GM12891 (cell line): Measurements from ENCODE around the gene LIPC.

Experiments
- POLR2A ChIP-seq: IDR thresholded peaks from 2 replicates; pipeline ENCODE4 v1.6.1; 2011; ENCODE audit warnings: low read depth, low read length, control low read depth
- POLR2AphosphoS5 ChIP-seq: IDR thresholded peaks from 2 replicates; pipeline ENCODE4 v1.6.1; 2011; ENCODE audit warnings: low read depth, low read length, control low read depth

DNA sequence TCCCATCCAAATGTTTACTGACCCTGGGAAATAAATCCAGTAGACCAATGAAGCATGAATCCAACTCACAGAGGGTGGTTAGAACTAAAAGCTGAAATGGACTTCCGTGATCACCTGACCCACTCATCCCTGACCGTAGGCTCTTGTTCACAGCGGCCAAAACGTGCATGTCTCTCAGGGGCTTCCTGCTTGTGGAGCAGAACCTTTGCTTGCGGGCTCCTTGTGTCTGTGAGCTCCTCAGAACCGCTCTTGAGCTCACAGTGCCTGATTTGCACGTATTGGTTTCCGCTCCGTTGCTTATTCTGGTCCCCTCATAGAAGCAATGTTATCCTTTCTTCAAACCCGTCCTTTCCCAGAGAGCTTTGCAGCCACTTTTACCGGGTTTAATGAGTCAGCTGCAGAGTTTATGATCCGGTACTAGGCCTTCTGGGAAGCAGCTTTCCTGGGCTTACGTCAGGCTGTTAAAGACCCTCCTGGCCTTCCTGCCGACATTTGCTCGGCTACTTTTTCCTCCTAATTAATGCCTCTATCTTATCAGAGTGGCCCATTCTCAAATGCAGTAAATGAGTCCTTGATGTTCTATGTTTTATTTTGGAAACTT lies 35.4 kb downstream of the LIPC start:
- TF ChIP-seq POLR2A (no peak), POLR2AphosphoS5 (no peak)
